GM12878 (cell line): ENCODE results near the gene R3HDM2. TPM values are rescaled to one million over a fixed set of nuclear protein-coding genes. Genes with fewer than 3 reads are reported as not detected.

ENCODE experiments used
- ATAC-seq: fragments of 200-7000 bp; cut with Tn5 transposase; 3 replicates; pipeline ENCODE4 v1.9.1; 2020; ENCODE audit warnings: mild to moderate bottlenecking, moderate library complexity
- BruUV-seq: library from RNA; stranded (reverse); fragments of 400-500 nt; replicated peaks from 2 replicates; lab custom pipeline; 2021; lab: Mats Ljungman, UMichigan
- CTCF ChIA-PET: fragments of 300-600 bp; sonication (Branson Sonifier 250); formaldehyde crosslinking; extraction: SDS; loops from one replicate; lab custom pipeline; 2021; ENCODE audit warnings: inconsistent platforms; lab: Yijun Ruan, JAX
- POLR2A ChIA-PET: fragments of 350-600 bp; formaldehyde crosslinking; extraction: SDS; loops from one replicate; lab custom pipeline; 2021; ENCODE audit warnings: inconsistent platforms; lab: Charles Lee
- RAD21 ChIA-PET: fragments of 300-600 bp; sonication (Branson Sonifier 250); formaldehyde crosslinking; loops from one replicate; lab custom pipeline; 2023; ENCODE audit warnings: antibody characterized with exemption; ENCODE audit not compliant: unreplicated experiment; lab: Charles Lee
- SMC1A ChIA-PET: fragments of 300-600 bp; sonication (Branson Sonifier 250); formaldehyde crosslinking; loops from one replicate; lab custom pipeline; 2023; ENCODE audit not compliant: unreplicated experiment, uncharacterized antibody; lab: Charles Lee
- DNase-seq: peaks from one replicate; pipeline ENCODE4 v3.0.0-alpha.2; 2011; ENCODE audit warnings: low read depth, low spot score
- FAIRE-seq: peaks from 3 replicates; lab custom pipeline; 2011; peaks lifted over from hg19 to GRCh38; lab: Jason Lieb, UNC
- H2AFZ ChIP-seq: 2 replicates; pipeline ENCODE4 v1.6.0; 2011; ENCODE audit warnings: low read depth, low read length, control low read depth; ENCODE audit not compliant: control insufficient read depth
- H3K27ac ChIP-seq: 2 replicates; pipeline ENCODE4 v1.5.1; 2011; ENCODE audit warnings: control low read depth; ENCODE audit not compliant: control insufficient read depth, insufficient read depth
- H3K27me3 ChIP-seq, 2 experiments: replicated peaks in 1 of 2; 2 replicates each; pipeline versions ENCODE4 v1.6.0 to v1.6.1; 2011; ENCODE audit warnings: low read length in 1 of 2; ENCODE audit not compliant: control insufficient read depth in 2 of 2, insufficient read depth in 2 of 2
- H3K36me3 ChIP-seq, 2 experiments: 2 replicates each; pipeline ENCODE4 v1.5.1; 2011; ENCODE audit warnings: low read length in 1 of 2; ENCODE audit not compliant: control insufficient read depth in 2 of 2, insufficient read depth in 2 of 2
- H3K4me1 ChIP-seq: 2 replicates; pipeline ENCODE4 v1.6.1; 2011; ENCODE audit warnings: mild to moderate bottlenecking, low read length, moderate library complexity, mixed read lengths; ENCODE audit not compliant: control insufficient read depth, insufficient read depth
- H3K4me2 ChIP-seq: 2 replicates; pipeline ENCODE4 v1.6.0; 2011; ENCODE audit warnings: control low read depth; ENCODE audit not compliant: control insufficient read depth, insufficient read depth
- H3K4me3 ChIP-seq: fragments of 200-600 bp; sonication (generic); 2 replicates; pipeline ENCODE4 v1.5.1; 2016
- H3K79me2 ChIP-seq: 2 replicates; pipeline ENCODE4 v1.6.0; 2011; ENCODE audit warnings: low read length; ENCODE audit not compliant: control insufficient read depth, insufficient read depth
- H3K9ac ChIP-seq: 2 replicates; pipeline ENCODE4 v1.8.0; 2011; ENCODE audit warnings: low read length, control low read depth, mixed read lengths; ENCODE audit not compliant: control insufficient read depth, insufficient read depth
- H3K9me3 ChIP-seq: replicated peaks from 3 replicates; pipeline ENCODE4 v1.5.1; 2011; ENCODE audit warnings: mild to moderate bottlenecking, low read length; ENCODE audit not compliant: control insufficient read depth, insufficient read depth
- H4K20me1 ChIP-seq: 2 replicates; pipeline ENCODE4 v1.6.0; 2011; ENCODE audit not compliant: control insufficient read depth, insufficient read depth
- BMI1 ChIP-seq: fragments of 450-650 bp; IDR thresholded peaks from 2 replicates; pipeline ENCODE4 v1.6.1; 2016; ENCODE audit warnings: mild to moderate bottlenecking, moderate library complexity, borderline replicate concordance
- EP300 ChIP-seq, 2 experiments: fragments of 150-350 bp in 1 of 2; IDR thresholded peaks; 2 replicates each; pipeline ENCODE4 v1.6.1; 2011 to 2012; ENCODE audit warnings: low read depth in 2 of 2, low read length in 2 of 2, borderline replicate concordance in 1 of 2, improper control_type of control experiment in 1 of 2, inconsistent platforms in 1 of 2; ENCODE audit not compliant: control insufficient read depth in 1 of 2
- IRF4 ChIP-seq: IDR thresholded peaks from 2 replicates; pipeline ENCODE4 v1.6.1; 2011; ENCODE audit warnings: low read depth, low read length
- JUND ChIP-seq: IDR thresholded peaks from 2 replicates; pipeline ENCODE4 v1.6.1; 2012; ENCODE audit warnings: low read depth, mild to moderate bottlenecking, low read length, improper control_type of control experiment, moderate library complexity
- KAT2A ChIP-seq: conservative IDR thresholded peaks from 2 replicates; pipeline ENCODE4 v1.6.1; 2011; ENCODE audit warnings: low read depth, low read length; ENCODE audit not compliant: control insufficient read depth
- PML ChIP-seq: IDR thresholded peaks from 2 replicates; pipeline ENCODE4 v1.6.1; 2012; ENCODE audit warnings: low read length, inconsistent platforms
- SIN3A ChIP-seq: IDR thresholded peaks from 2 replicates; pipeline ENCODE4 v1.6.1; 2012; ENCODE audit warnings: low read depth, low read length, improper control_type of control experiment
- SMAD1 ChIP-seq: fragments of 450-650 bp; IDR thresholded peaks from 2 replicates; pipeline ENCODE4 v1.6.1; 2018; ENCODE audit warnings: mild to moderate bottlenecking, low read depth; ENCODE audit not compliant: partially characterized antibody
- STAT1 ChIP-seq: fragments of 450-650 bp; conservative IDR thresholded peaks from 2 replicates; pipeline ENCODE4 v1.6.1; 2014; ENCODE audit warnings: antibody characterized with exemption, mild to moderate bottlenecking
- YY1 ChIP-seq: IDR thresholded peaks from 2 replicates; pipeline ENCODE4 v1.6.1; 2011; ENCODE audit warnings: low read depth, mild to moderate bottlenecking, low read length
- ZBTB4 ChIP-seq: fragments of 450-650 bp; formaldehyde crosslinking; IDR thresholded peaks from 2 replicates; pipeline ENCODE4 v1.4.0; 2022; ENCODE audit warnings: mild to moderate bottlenecking, moderate library complexity
- ZSCAN29 ChIP-seq: fragments of 450-650 bp; IDR thresholded peaks from 2 replicates; pipeline ENCODE4 v1.6.1; 2017; ENCODE audit warnings: mild to moderate bottlenecking, moderate library complexity
- WGBS: methylation state at CpG from one replicate; pipeline ENCODE4 v1.1.6; 2016; ENCODE audit warnings: low lambda C conversion rate; ENCODE audit not compliant: insufficient replicate concordance, insufficient coverage; ENCODE audit errors: missing lambda C conversion rate; 5-methylcytosine and 5-hydroxymethylcytosine counted together
- in situ Hi-C: fragments of 300-500 bp; cut with MboI; formaldehyde crosslinking; loops from 9 replicates; pipeline ENCODE4 v1.14.3; 2018; ENCODE audit warnings: mixed read lengths
- intact Hi-C: fragments of 100-400 bp; cut with micrococcal nuclease; formaldehyde crosslinking; loops from one replicate; pipeline ENCODE4 v1.14.2; 2022; ENCODE audit not compliant: unreplicated experiment
- polyA plus RNA-seq, 11 experiments: library from polyadenylated mRNA; depleted of rRNA in 4 of 11; unstranded in 6 of 11; stranded (reverse) in 5 of 11; fragments of >200 nt; fragmentation: Nextera tagmentation in 4 of 11; fragmentation: Illumina TruSeq in 1 of 11; extraction: Ambion mirVana in 4 of 11; extraction: Trizol in 1 of 11; gene quantifications; 1 replicate in 1 of 11; 2 replicates in 10 of 11; pipeline versions ENCODE4 v1.2.1 to v1.2.3, GENCODE V29; 2011 to 2016; ENCODE audit warnings: inconsistent platforms in 2 of 11, missing spikeins in 2 of 11, low read depth in 1 of 11
- total RNA-seq, 4 experiments: library from RNA; depleted of rRNA in 3 of 4; stranded (reverse); fragments of >200 nt in 3 of 4; fragmentation: Illumina TruSeq in 1 of 4; extraction: Trizol in 1 of 4; gene quantifications; 2 replicates each; pipeline versions ENCODE4 v1.2.1 to v1.2.3, GENCODE V29; 2013 to 2021
- TF ChIP-seq, protein P1 (sequence below): fragments of 450-650 bp; IDR thresholded peaks from 2 replicates; pipeline ENCODE4 v1.6.1; 2017; ENCODE audit warnings: borderline replicate concordance
- TF ChIP-seq, protein P2 (sequence below): fragments of 450-650 bp; formaldehyde crosslinking; IDR thresholded peaks from 2 replicates; pipeline ENCODE4 v1.4.0; 2020; ENCODE audit warnings: mild to moderate bottlenecking, moderate library complexity

Gene R3HDM2
- total and polyA plus RNA-seq, 10 of the 15 experiments (the other 5 are each of a cell fraction or from before 2014, with no cell fraction given) = 4.6 to 26.1 (median 11.2) TPM

DNA sequence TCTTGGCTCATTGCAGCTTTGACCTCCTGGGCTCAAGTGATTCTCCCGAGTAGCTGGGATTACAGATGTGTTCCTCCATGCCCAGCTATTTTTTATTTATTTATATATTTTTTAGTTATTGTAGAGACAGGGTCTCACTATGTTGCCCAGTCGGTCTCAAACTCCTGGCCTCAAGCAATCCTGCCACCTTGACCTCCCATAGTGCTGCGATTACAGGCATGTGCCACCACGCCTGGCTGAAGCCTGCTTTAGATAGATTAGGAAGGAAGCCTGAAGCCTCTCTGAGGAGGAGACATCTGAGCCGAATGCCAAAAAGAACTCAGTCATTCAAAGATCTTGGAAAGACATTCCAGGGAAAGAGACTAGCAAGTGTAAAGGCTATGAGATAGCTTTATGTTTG, 13.9 kb upstream of the R3HDM2 start:
- no peak overlapping the region for H3K4me2 ChIP-seq
- DNase-seq = no peak
- TF ChIP-seq EP300 (IDR thresholded peaks at IDR 0.05; ENCODE audit: borderline replicate concordance in 1 of 2, control insufficient read depth in 1 of 2, low read depth in 2 of 2, low read length in 2 of 2) (no peak), JUND (no peak), ZBTB4 (CRISPR knock-in tag) (no peak), KAT2A (no peak), SIN3A (no peak), STAT1 (no peak), IRF4 (no peak), BMI1 (no peak), SMAD1 (no peak), YY1 (no peak), PML (no peak), ZSCAN29 (no peak)
- TF ChIP-seq, protein P1, sequence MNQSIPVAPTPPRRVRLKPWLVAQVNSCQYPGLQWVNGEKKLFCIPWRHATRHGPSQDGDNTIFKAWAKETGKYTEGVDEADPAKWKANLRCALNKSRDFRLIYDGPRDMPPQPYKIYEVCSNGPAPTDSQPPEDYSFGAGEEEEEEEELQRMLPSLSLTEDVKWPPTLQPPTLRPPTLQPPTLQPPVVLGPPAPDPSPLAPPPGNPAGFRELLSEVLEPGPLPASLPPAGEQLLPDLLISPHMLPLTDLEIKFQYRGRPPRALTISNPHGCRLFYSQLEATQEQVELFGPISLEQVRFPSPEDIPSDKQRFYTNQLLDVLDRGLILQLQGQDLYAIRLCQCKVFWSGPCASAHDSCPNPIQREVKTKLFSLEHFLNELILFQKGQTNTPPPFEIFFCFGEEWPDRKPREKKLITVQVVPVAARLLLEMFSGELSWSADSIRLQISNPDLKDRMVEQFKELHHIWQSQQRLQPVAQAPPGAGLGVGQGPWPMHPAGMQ = no peak
- TF ChIP-seq, protein P2, sequence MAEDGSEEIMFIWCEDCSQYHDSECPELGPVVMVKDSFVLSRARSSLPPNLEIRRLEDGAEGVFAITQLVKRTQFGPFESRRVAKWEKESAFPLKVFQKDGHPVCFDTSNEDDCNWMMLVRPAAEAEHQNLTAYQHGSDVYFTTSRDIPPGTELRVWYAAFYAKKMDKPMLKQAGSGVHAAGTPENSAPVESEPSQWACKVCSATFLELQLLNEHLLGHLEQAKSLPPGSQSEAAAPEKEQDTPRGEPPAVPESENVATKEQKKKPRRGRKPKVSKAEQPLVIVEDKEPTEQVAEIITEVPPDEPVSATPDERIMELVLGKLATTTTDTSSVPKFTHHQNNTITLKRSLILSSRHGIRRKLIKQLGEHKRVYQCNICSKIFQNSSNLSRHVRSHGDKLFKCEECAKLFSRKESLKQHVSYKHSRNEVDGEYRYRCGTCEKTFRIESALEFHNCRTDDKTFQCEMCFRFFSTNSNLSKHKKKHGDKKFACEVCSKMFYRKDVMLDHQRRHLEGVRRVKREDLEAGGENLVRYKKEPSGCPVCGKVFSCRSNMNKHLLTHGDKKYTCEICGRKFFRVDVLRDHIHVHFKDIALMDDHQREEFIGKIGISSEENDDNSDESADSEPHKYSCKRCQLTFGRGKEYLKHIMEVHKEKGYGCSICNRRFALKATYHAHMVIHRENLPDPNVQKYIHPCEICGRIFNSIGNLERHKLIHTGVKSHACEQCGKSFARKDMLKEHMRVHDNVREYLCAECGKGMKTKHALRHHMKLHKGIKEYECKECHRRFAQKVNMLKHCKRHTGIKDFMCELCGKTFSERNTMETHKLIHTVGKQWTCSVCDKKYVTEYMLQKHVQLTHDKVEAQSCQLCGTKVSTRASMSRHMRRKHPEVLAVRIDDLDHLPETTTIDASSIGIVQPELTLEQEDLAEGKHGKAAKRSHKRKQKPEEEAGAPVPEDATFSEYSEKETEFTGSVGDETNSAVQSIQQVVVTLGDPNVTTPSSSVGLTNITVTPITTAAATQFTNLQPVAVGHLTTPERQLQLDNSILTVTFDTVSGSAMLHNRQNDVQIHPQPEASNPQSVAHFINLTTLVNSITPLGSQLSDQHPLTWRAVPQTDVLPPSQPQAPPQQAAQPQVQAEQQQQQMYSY (CRISPR knock-in tag) = no peak
- TF ChIP-seq, all 136 proteins: peak for 0
- RAD21 ChIA-PET = interaction anchor here (0.5 to 1.5 kb wide), 3 partner anchors 8 to 41 kb away, joined by 3 to 5 read pairs (median 3); partner anchors contain the start of gene GLI1
- intact Hi-C loops = no loop called here
- Histone ChIP-seq H3K4me1 (no peaks in the 10 kb centered on the region), H3K79me2 (no peaks in the 10 kb centered on the region), H3K9ac (no peak overlapping the region), H3K27me3 (no peaks in the 10 kb centered on the region), H3K9me3 (no peaks in the 10 kb centered on the region; the same call in 1 of the 3 replicates), H3K4me3 (no peak overlapping the region), H2AFZ (no peak overlapping the region), H4K20me1 (no peaks in the 10 kb centered on the region), H3K36me3 (no peaks in the 10 kb centered on the region), H3K27ac (no peak overlapping the region)
- POLR2A ChIA-PET = interaction anchor here (0.8 to 2.3 kb wide), 2 partner anchors 11 to 136 kb away, joined by 4 to 5 read pairs; partner anchors contain the start of gene INHBE
- FAIRE-seq (no peak), ATAC-seq (no peak)
- SMC1A ChIA-PET = interaction anchor here (0.9 kb wide), 1 partner anchor 9 kb away, joined by 3 read pairs; no protein-coding TSS in a partner anchor
- WGBS = 69% methylated on average over 5 of the region's 5 CpGs
- BruUV-seq = no TSS peak
- CTCF ChIA-PET = interaction anchor here (0.7 to 6.3 kb wide), 7 partner anchors 9 to 238 kb away, joined by 3 to 49 read pairs (median 6); partner anchors contain the start of gene INHBE
- in situ Hi-C loops = no loop called here
